Measurements from ENCODE around the gene MIX23.

The MIX23 gene

GRCh38 chr3:122405015-122405414, 22.0 kb upstream of the MIX23 start:
- ATAC-seq: no peak
- Mint-ChIP-seq H3K9me3 (no peaks in the 10 kb centered on the region), H3K4me3 (no peak overlapping the region), H3K36me3 (ENCODE audit: low read depth) (peaks cover 44% of the 10 kb centered on the region), H3K4me1 (peaks cover 33% of the 10 kb centered on the region), H3K27ac (no peak overlapping the region), H3K27me3 (no peaks in the 10 kb centered on the region)
- DNase-seq: no peak

- DNase-seq (no peak), ATAC-seq (peak; percentile 47)
- no peaks in the 10 kb centered on the region for H3K27me3 Mint-ChIP-seq
- H3K4me3 Mint-ChIP-seq: no peak overlapping the region
- peaks cover 35% of the 10 kb centered on the region for H3K36me3 Mint-ChIP-seq (ENCODE audit: low read depth)
- H3K4me1 Mint-ChIP-seq: peaks cover 21% of the 10 kb centered on the region
- H3K9me3 Mint-ChIP-seq: no peaks in the 10 kb centered on the region
- H3K27ac Mint-ChIP-seq: peak overlapping the region; percentile 2
Measured at GRCh38 chr3:122403489-122403888, 20.5 kb upstream of the MIX23 start.

- DNase-seq (no peak), ATAC-seq (no peak)
- Mint-ChIP-seq H3K36me3 (ENCODE audit: low read depth) (peaks cover 28% of the 10 kb centered on the region), H3K4me3 (no peak overlapping the region), H3K4me1 (peaks cover 35% of the 10 kb centered on the region), H3K27ac (no peak overlapping the region), H3K9me3 (no peaks in the 10 kb centered on the region), H3K27me3 (no peaks in the 10 kb centered on the region)
Measured at GRCh38 chr3:122398920-122399319, 15.9 kb upstream of the MIX23 start.

- H3K36me3 Mint-ChIP-seq (ENCODE audit: low read depth): peaks cover 24% of the 10 kb centered on the region
- no peak overlapping the region for H3K4me3 Mint-ChIP-seq
- DNase-seq: no peak
- no peak for ATAC-seq
- no peaks in the 10 kb centered on the region for H3K27me3 Mint-ChIP-seq
- peaks cover 38% of the 10 kb centered on the region for H3K4me1 Mint-ChIP-seq
- H3K9me3 Mint-ChIP-seq: no peaks in the 10 kb centered on the region
- peak overlapping the region; percentile 28 for H3K27ac Mint-ChIP-seq
Measured at GRCh38 chr3:122397201-122397600, 14.2 kb upstream of the MIX23 start.

- Mint-ChIP-seq H3K4me3 (no peak overlapping the region), H3K9me3 (no peaks in the 10 kb centered on the region), H3K4me1 (peaks cover 38% of the 10 kb centered on the region), H3K27ac (no peak overlapping the region), H3K36me3 (ENCODE audit: low read depth) (peaks cover 24% of the 10 kb centered on the region), H3K27me3 (no peaks in the 10 kb centered on the region)
- DNase-seq (no peak), ATAC-seq (no peak)
Measured at GRCh38 chr3:122396511-122396910, 13.5 kb upstream of the MIX23 start.

GRCh38 chr3:122395582-122395981, 12.6 kb upstream of the MIX23 start:
- H3K4me1 Mint-ChIP-seq: peaks cover 38% of the 10 kb centered on the region
- H3K27ac Mint-ChIP-seq: no peak overlapping the region
- no peak overlapping the region for H3K4me3 Mint-ChIP-seq
- H3K9me3 Mint-ChIP-seq: no peaks in the 10 kb centered on the region
- H3K36me3 Mint-ChIP-seq (ENCODE audit: low read depth): peaks cover 24% of the 10 kb centered on the region
- DNase-seq (no peak), ATAC-seq (peak; percentile 33)
- H3K27me3 Mint-ChIP-seq: no peaks in the 10 kb centered on the region

GRCh38 chr3:122394173-122394572, 11.1 kb upstream of the MIX23 start:
- DNase-seq (no peak), ATAC-seq (no peak)
- Mint-ChIP-seq H3K36me3 (ENCODE audit: low read depth) (peaks cover 24% of the 10 kb centered on the region), H3K4me1 (peaks cover 39% of the 10 kb centered on the region), H3K9me3 (no peaks in the 10 kb centered on the region), H3K27me3 (no peaks in the 10 kb centered on the region), H3K27ac (no peak overlapping the region), H3K4me3 (no peak overlapping the region)

GRCh38 chr3:122392868-122393844, 10.1 kb upstream of the MIX23 start:
- peaks cover 41% of the 10 kb centered on the region for H3K4me1 Mint-ChIP-seq
- no peaks in the 10 kb centered on the region for H3K9me3 Mint-ChIP-seq
- ATAC-seq (no peak), DNase-seq (no peak)
- peaks cover 29% of the 10 kb centered on the region for H3K36me3 Mint-ChIP-seq (ENCODE audit: low read depth)
- no peaks in the 10 kb centered on the region for H3K27me3 Mint-ChIP-seq
- no peak overlapping the region for H3K4me3 Mint-ChIP-seq
- no peak overlapping the region for H3K27ac Mint-ChIP-seq

GRCh38 chr3:122391681-122392446, 8.8 kb upstream of the MIX23 start:
- Mint-ChIP-seq H3K9me3 (no peaks in the 10 kb centered on the region), H3K27ac (no peak overlapping the region), H3K36me3 (ENCODE audit: low read depth) (peaks cover 38% of the 10 kb centered on the region), H3K4me1 (peaks cover 44% of the 10 kb centered on the region), H3K27me3 (no peaks in the 10 kb centered on the region), H3K4me3 (no peak overlapping the region)
- DNase-seq (no peak), ATAC-seq (no peak)

GRCh38 chr3:122390665-122391064, 7.6 kb upstream of the MIX23 start:
- ATAC-seq (no peak), DNase-seq (no peak)
- Mint-ChIP-seq H3K36me3 (ENCODE audit: low read depth) (peaks cover 44% of the 10 kb centered on the region), H3K4me3 (no peak overlapping the region), H3K27ac (no peak overlapping the region), H3K9me3 (no peaks in the 10 kb centered on the region), H3K4me1 (peaks cover 43% of the 10 kb centered on the region), H3K27me3 (no peaks in the 10 kb centered on the region)

- ATAC-seq (no peak), DNase-seq (no peak)
- Mint-ChIP-seq H3K27ac (no peak overlapping the region), H3K4me3 (no peak overlapping the region), H3K27me3 (no peaks in the 10 kb centered on the region), H3K9me3 (no peaks in the 10 kb centered on the region), H3K36me3 (ENCODE audit: low read depth) (peaks cover 40% of the 10 kb centered on the region), H3K4me1 (peaks cover 41% of the 10 kb centered on the region)
Measured at GRCh38 chr3:122389892-122390291, 6.9 kb upstream of the MIX23 start.

GRCh38 chr3:122389197-122389596, 6.2 kb upstream of the MIX23 start:
- Mint-ChIP-seq H3K27ac (no peak overlapping the region), H3K4me1 (peaks cover 43% of the 10 kb centered on the region), H3K4me3 (no peak overlapping the region), H3K36me3 (ENCODE audit: low read depth) (peaks cover 34% of the 10 kb centered on the region), H3K27me3 (no peaks in the 10 kb centered on the region), H3K9me3 (no peaks in the 10 kb centered on the region)
- no peak for DNase-seq
- ATAC-seq: no peak

- Mint-ChIP-seq H3K9me3 (no peaks in the 10 kb centered on the region), H3K4me1 (peaks cover 43% of the 10 kb centered on the region), H3K27ac (peak overlapping the region; percentile 0), H3K36me3 (ENCODE audit: low read depth) (peaks cover 26% of the 10 kb centered on the region), H3K27me3 (no peaks in the 10 kb centered on the region), H3K4me3 (no peak overlapping the region)
- DNase-seq: no peak
- no peak for ATAC-seq
Measured at GRCh38 chr3:122387709-122388108, 4.7 kb upstream of the MIX23 start.

GRCh38 chr3:122383771-122384697, 1.0 kb upstream of the MIX23 start, which contains the start of gene FAM162A:
Gene FAM162A, plus strand, starts transcription at chr3:122384182. Its CDS starts 84 bp downstream, at chr3:122384266.
- Mint-ChIP-seq H3K4me3 (peak within 1 kb of the TSS; percentile 93), H3K27ac (peak within 1 kb of the TSS; percentile 97), H3K27me3 (no peaks in the 10 kb centered on the region), H3K9me3 (no peaks in the 10 kb centered on the region), H3K36me3 (ENCODE audit: low read depth) (peaks cover 28% of the 10 kb centered on the region), H3K4me1 (peaks cover 72% of the 10 kb centered on the region)
- ATAC-seq: peak; percentile 95
- peak; percentile 95 for DNase-seq
